Fibroblast of lung (primary cell): Measurements from ENCODE around the gene BBS2. TPM values are rescaled to one million over a fixed set of nuclear protein-coding genes. Genes with fewer than 3 reads are reported as not detected.

Experiments used
- DNase-seq, 2 donors: peaks; one replicate each; pipeline versions ENCODE4 v3.0.0 to v3.0.0-alpha.2; 2010; ENCODE audit warnings: low read depth in 2 of 2
- H2AFZ ChIP-seq: 2 replicates; pipeline ENCODE4 v1.5.1; 2012; ENCODE audit warnings: low read length, control low read depth, inconsistent platforms
- H3K27ac ChIP-seq: 2 replicates; pipeline ENCODE4 v1.5.1; 2011; ENCODE audit warnings: low read length, control low read depth; ENCODE audit not compliant: insufficient read depth
- H3K27me3 ChIP-seq: 2 replicates; pipeline ENCODE4 v1.5.1; 2011; ENCODE audit warnings: mild to moderate bottlenecking, low read length; ENCODE audit not compliant: control insufficient read depth, insufficient read depth
- H3K36me3 ChIP-seq: 2 replicates; pipeline ENCODE4 v1.5.1; 2011; ENCODE audit warnings: low read length; ENCODE audit not compliant: control insufficient read depth, insufficient read depth
- H3K4me1 ChIP-seq: 2 replicates; pipeline ENCODE4 v1.5.1; 2011; ENCODE audit warnings: low read length; ENCODE audit not compliant: control insufficient read depth, insufficient read depth; ENCODE audit errors: extremely low read depth
- H3K4me2 ChIP-seq: 2 replicates; pipeline ENCODE4 v1.5.1; 2011; ENCODE audit warnings: low read length, control low read depth; ENCODE audit not compliant: insufficient read depth; ENCODE audit errors: extremely low read depth
- H3K4me3 ChIP-seq, 4 experiments: fragments of 200-600 bp in 1 of 4; sonication (generic) in 1 of 4; replicated peaks in 1 of 4; 2 replicates each; pipeline ENCODE4 v1.5.1; 2011 to 2016; ENCODE audit warnings: low read length in 4 of 4, low read depth in 3 of 4, mild to moderate bottlenecking in 3 of 4, control low read depth in 2 of 4, inconsistent platforms in 1 of 4, mixed read lengths in 1 of 4; ENCODE audit not compliant: insufficient read depth in 1 of 4; ENCODE audit errors: control extremely low read depth in 1 of 4
- H3K79me2 ChIP-seq: 2 replicates; pipeline ENCODE4 v1.5.1; 2012; ENCODE audit warnings: mild to moderate bottlenecking, low read length, inconsistent platforms; ENCODE audit not compliant: control insufficient read depth, insufficient read depth
- H3K9ac ChIP-seq: 2 replicates; pipeline ENCODE4 v1.5.1; 2011; ENCODE audit warnings: mild to moderate bottlenecking, low read length, control low read depth; ENCODE audit not compliant: insufficient read depth
- H3K9me3 ChIP-seq: 2 replicates; pipeline ENCODE4 v1.5.1; 2012; ENCODE audit warnings: low read depth, low read length; ENCODE audit not compliant: control insufficient read depth, insufficient read depth
- H4K20me1 ChIP-seq: 2 replicates; pipeline ENCODE4 v1.5.1; 2011; ENCODE audit warnings: low read length; ENCODE audit not compliant: control insufficient read depth, insufficient read depth; ENCODE audit errors: extremely low read depth
- EZH2 ChIP-seq: IDR thresholded peaks from 2 replicates; pipeline ENCODE4 v1.5.1; 2012; ENCODE audit warnings: low read length, control low read depth, mild to moderate bottlenecking; ENCODE audit errors: missing control alignments
- polyA plus RNA-seq, 2 donors: library from polyadenylated mRNA; depleted of rRNA in 1 of 2; stranded (reverse) in 1 of 2; unstranded in 1 of 2; fragments of >200 nt; gene quantifications; 2 replicates each; pipeline ENCODE4 v1.2.1, GENCODE V29; 2011 to 2012; ENCODE audit warnings: missing spikeins in 1 of 2
- total RNA-seq: library from RNA; depleted of rRNA; stranded (reverse); fragments of >200 nt; gene quantifications from 2 replicates; pipeline ENCODE4 v1.2.1, GENCODE V29; 2014
- TF ChIP-seq, protein P1 (sequence below), 2 donors: IDR thresholded peaks in 1 of 2; conservative IDR thresholded peaks in 1 of 2; 1 replicate in 1 of 2; 2 replicates in 1 of 2; pipeline ENCODE4 v1.5.1; 2011 to 2012; ENCODE audit warnings: low read length in 2 of 2, control low read depth in 1 of 2, inconsistent platforms in 1 of 2, low read depth in 1 of 2, mild to moderate bottlenecking in 1 of 2

The BBS2 gene
- total and polyA plus RNA-seq, 2 donors (not counting 1 experiment from before 2014, with no cell fraction given), result 59.9 to 84.9 TPM

DNA sequence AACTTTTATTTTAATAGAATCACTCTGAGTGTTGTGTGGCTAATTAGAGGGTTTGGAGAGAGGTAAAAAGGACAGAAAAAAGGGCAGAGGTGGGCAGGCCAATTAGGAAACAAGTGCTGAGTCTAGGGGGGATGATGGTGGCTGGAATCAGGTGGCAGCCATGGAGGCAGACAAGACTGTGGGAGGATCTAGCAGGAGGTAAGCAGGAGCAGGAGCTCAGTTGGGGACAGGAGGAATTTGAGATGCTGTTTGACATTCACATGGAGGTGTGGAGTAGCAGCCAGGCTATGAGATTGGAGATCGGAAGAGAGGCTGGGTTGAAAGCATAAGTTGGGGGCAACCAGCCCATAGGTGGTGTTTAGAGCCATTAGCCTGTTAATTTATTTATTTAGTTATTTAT lies 41.3 kb upstream of the BBS2 start:
- Histone ChIP-seq H3K27ac (no peak overlapping the region), H3K4me2 (no peak overlapping the region), H3K4me1 (peaks cover 2% of the 10 kb centered on the region), H4K20me1 (no peaks in the 10 kb centered on the region), H3K79me2 (no peaks in the 10 kb centered on the region), H3K9me3 (no peaks in the 10 kb centered on the region), H3K9ac (no peak overlapping the region), H3K36me3 (no peaks in the 10 kb centered on the region), H3K27me3 (peaks cover 6% of the 10 kb centered on the region), H2AFZ (no peak overlapping the region), H3K4me3 (no peak overlapping the region)
- no peak for DNase-seq
- TF ChIP-seq, protein P1, sequence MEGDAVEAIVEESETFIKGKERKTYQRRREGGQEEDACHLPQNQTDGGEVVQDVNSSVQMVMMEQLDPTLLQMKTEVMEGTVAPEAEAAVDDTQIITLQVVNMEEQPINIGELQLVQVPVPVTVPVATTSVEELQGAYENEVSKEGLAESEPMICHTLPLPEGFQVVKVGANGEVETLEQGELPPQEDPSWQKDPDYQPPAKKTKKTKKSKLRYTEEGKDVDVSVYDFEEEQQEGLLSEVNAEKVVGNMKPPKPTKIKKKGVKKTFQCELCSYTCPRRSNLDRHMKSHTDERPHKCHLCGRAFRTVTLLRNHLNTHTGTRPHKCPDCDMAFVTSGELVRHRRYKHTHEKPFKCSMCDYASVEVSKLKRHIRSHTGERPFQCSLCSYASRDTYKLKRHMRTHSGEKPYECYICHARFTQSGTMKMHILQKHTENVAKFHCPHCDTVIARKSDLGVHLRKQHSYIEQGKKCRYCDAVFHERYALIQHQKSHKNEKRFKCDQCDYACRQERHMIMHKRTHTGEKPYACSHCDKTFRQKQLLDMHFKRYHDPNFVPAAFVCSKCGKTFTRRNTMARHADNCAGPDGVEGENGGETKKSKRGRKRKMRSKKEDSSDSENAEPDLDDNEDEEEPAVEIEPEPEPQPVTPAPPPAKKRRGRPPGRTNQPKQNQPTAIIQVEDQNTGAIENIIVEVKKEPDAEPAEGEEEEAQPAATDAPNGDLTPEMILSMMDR (conservative IDR thresholded peaks at IDR 0.05 in 1 of 2, IDR thresholded peaks at IDR 0.05 in 1 of 2; ENCODE audit: low read depth in 1 of 2, low read length in 2 of 2), result no peak
- TF ChIP-seq EZH2, result no peak

DNA sequence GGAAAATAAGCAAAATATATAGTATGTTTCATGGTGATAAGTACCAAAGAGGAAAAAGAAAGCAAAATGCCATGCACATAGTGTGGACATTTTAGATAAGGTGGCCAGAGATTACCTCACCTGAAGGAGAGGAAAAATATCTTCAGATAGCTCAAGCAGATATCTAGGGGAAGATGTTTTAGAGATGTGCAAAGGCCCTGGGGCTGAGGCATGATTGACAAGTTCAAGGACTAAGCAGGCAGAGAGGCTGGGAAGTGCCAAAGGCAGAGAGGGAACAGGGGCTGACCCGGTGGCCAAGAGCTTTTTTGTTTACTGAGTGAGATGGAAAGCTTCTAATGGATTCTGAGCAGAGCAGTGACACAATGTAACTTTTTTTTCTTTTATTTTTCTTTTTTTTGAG lies 40.6 kb upstream of the BBS2 start:
- Histone ChIP-seq H3K9ac (no peak overlapping the region), H3K4me2 (no peak overlapping the region), H3K4me3 (no peak overlapping the region), H3K79me2 (no peaks in the 10 kb centered on the region), H3K27me3 (peaks cover 4% of the 10 kb centered on the region), H3K36me3 (no peaks in the 10 kb centered on the region), H4K20me1 (no peaks in the 10 kb centered on the region), H3K9me3 (no peaks in the 10 kb centered on the region), H2AFZ (no peak overlapping the region), H3K4me1 (peaks cover 2% of the 10 kb centered on the region), H3K27ac (no peak overlapping the region)
- no peak for DNase-seq
- TF ChIP-seq EZH2, result no peak
- TF ChIP-seq, protein P1 (conservative IDR thresholded peaks at IDR 0.05 in 1 of 2, IDR thresholded peaks at IDR 0.05 in 1 of 2; ENCODE audit: low read depth in 1 of 2, low read length in 2 of 2), result no peak

DNA sequence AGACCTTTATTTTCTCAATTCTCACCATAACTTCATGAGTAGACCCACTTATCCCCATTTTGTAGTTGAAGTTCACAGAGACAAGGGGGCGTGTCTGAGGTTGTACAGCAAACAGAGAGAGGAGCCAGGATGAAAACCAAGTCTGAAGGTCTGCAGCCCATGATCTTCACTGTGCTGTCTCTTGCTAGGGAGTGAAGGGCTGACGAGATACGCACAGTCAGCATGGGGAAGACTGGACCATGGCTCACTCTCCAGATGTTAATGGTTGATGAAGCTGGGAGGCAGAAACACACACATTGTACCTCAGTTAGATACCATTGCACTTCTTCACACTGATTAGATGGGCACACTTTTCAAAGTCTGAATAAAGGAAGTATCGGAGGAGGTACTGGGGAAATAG lies 39.3 kb upstream of the BBS2 start:
- DNase-seq, result no peak
- H3K27me3 ChIP-seq, result peaks cover 3% of the 10 kb centered on the region

More for the DNA sequence above, 39.3 kb upstream of the BBS2 start:
- H3K9ac ChIP-seq, result no peak overlapping the region
- H3K4me3 ChIP-seq, result no peak overlapping the region
- no peaks in the 10 kb centered on the region for H3K79me2 ChIP-seq
- no peaks in the 10 kb centered on the region for H3K9me3 ChIP-seq
- no peak overlapping the region for H3K4me2 ChIP-seq
- no peak overlapping the region for H3K27ac ChIP-seq
- H4K20me1 ChIP-seq, result no peaks in the 10 kb centered on the region
- TF ChIP-seq EZH2, result no peak
- TF ChIP-seq, protein P1 (conservative IDR thresholded peaks at IDR 0.05 in 1 of 2, IDR thresholded peaks at IDR 0.05 in 1 of 2; ENCODE audit: low read depth in 1 of 2, low read length in 2 of 2), result no peak
- H3K36me3 ChIP-seq, result no peaks in the 10 kb centered on the region
- H2AFZ ChIP-seq, result no peak overlapping the region
- H3K4me1 ChIP-seq, result peaks cover 2% of the 10 kb centered on the region
